ENCODE results near the gene AKR1C2. TPM values are rescaled to one million over a fixed set of nuclear protein-coding genes. Genes with fewer than 3 reads are reported as not detected.

The AKR1C2 gene
- polyA plus RNA-seq, 2 of the 4 experiments (the other 2 are of a cell fraction), result 5,660 to 6,805 TPM

- ChIA-PET CTCF (interaction anchor here (1.0 to 6.1 kb wide), 4 partner anchors 22 to 170 kb away, joined by 3 to 148 read pairs (median 14); partner anchors contain the start of genes AKR1C1 and AKR1C3), POLR2A (interaction anchor here (0.6 to 4.5 kb wide), 10 partner anchors 18 to 333 kb away, joined by 3 to 55 read pairs (median 4); partner anchors contain the start of genes AKR1C1, AKR1C2, AKR1C3 and AKR1E2)
- Histone ChIP-seq H3K9me3 (no peaks in the 10 kb centered on the region), H3K4me2 (peak overlapping the region; percentile 20), H3K27ac (peak overlapping the region; percentile 81 to 86), H3K4me1 (peaks cover 80% of the 10 kb centered on the region), H3K4me3 (no peak overlapping the region)
- peak; percentile 25 to 64 for ATAC-seq
- no peak for FAIRE-seq
- DNase-seq (ENCODE audit: low read depth in 1 of 2, low spot score in 1 of 2), result peak in 1 of 2 experiments; percentile 95
- WGBS (ENCODE audit: missing lambda C conversion rate), result 9% methylated on average over 7 of the region's 7 CpGs
- TF ChIP-seq CEBPB (IDR thresholded peaks at IDR 0.05) (no peak), NR3C1 (IDR thresholded peaks at IDR 0.05) (no peak), HDAC2 (IDR thresholded peaks at IDR 0.05) (no peak), RFX5 (IDR thresholded peaks at IDR 0.05) (no peak), CHD4 (IDR thresholded peaks at IDR 0.05; ENCODE audit: borderline replicate concordance) (no peak), SREBF2 (IDR thresholded peaks at IDR 0.05) (no peak), FOSB (CRISPR knock-in tag; IDR thresholded peaks at IDR 0.05) (peak; percentile 97), NPAS2 (CRISPR knock-in tag; IDR thresholded peaks at IDR 0.05; ENCODE audit: borderline replicate concordance) (no peak), MAX (IDR thresholded peaks at IDR 0.05) (0 out of 2 replicates have a peak, but pooled peaks have one; percentile 23), ZC3H11A (IDR thresholded peaks at IDR 0.05) (no peak), FOSL2 (IDR thresholded peaks at IDR 0.05) (no peak), FOSL2 (CRISPR knock-in tag; IDR thresholded peaks at IDR 0.05) (peak; percentile 29; the same call in 1 of the 2 replicates), HOXB5 (CRISPR knock-in tag; IDR thresholded peaks at IDR 0.05) (peak; percentile 52), MYC (IDR thresholded peaks at IDR 0.05; ENCODE audit: borderline replicate concordance, low read length) (peak; percentile 79), ZSCAN20 (CRISPR knock-in tag; IDR thresholded peaks at IDR 0.05) (no peak), EHMT2 (IDR thresholded peaks at IDR 0.05; ENCODE audit: low read depth) (no peak), POLR2A (IDR thresholded peaks at IDR 0.05; ENCODE audit: low read length) (no peak), EP300 (IDR thresholded peaks at IDR 0.05) (no peak), CHD2 (IDR thresholded peaks at IDR 0.05; ENCODE audit: low read length, partially characterized antibody) (peak; percentile 54), TFCP2L1 (CRISPR knock-in tag; IDR thresholded peaks at IDR 0.05) (peak; percentile 95), BHLHE40 (IDR thresholded peaks at IDR 0.05; ENCODE audit: low read depth, low read length) (no peak), POLR2AphosphoS2 (conservative IDR thresholded peaks at IDR 0.05; ENCODE audit: low read length) (peak; percentile 99), MAFK (IDR thresholded peaks at IDR 0.05; ENCODE audit: partially characterized antibody) (no peak), HES2 (IDR thresholded peaks at IDR 0.05) (no peak), HOXA7 (CRISPR knock-in tag; IDR thresholded peaks at IDR 0.05) (peak; percentile 98), TP53 (CRISPR knock-in tag; IDR thresholded peaks at IDR 0.05) (peak; percentile 98), RNF2 (IDR thresholded peaks at IDR 0.05; ENCODE audit: borderline replicate concordance, low read depth) (no peak), MAZ (IDR thresholded peaks at IDR 0.05; ENCODE audit: borderline replicate concordance, low read depth, low read length) (no peak), CTCF (IDR thresholded peaks at IDR 0.05) (peak; percentile 1; the same call in 1 of the 3 replicates), KDM1A (IDR thresholded peaks at IDR 0.05; ENCODE audit: low read depth) (no peak), JUN (IDR thresholded peaks at IDR 0.05) (peak; percentile 92; a peak in 4 of 5 replicates), ESRRA (IDR thresholded peaks at IDR 0.05; ENCODE audit: borderline replicate concordance, low read length) (peak; percentile 51), HMGXB4 (CRISPR knock-in tag; IDR thresholded peaks at IDR 0.05; ENCODE audit: borderline replicate concordance) (peak; percentile 86), PHF8 (IDR thresholded peaks at IDR 0.05; ENCODE audit: borderline replicate concordance, low read depth) (no peak), ATOH8 (CRISPR knock-in tag; IDR thresholded peaks at IDR 0.05; ENCODE audit: low read depth) (peak; percentile 44), CBX8 (IDR thresholded peaks at IDR 0.05) (no peak), EHF (CRISPR knock-in tag; IDR thresholded peaks at IDR 0.05) (peak; percentile 86)
These were observed 18.6 kb downstream of the AKR1C2 start for GRCh38 chr10:4984971-4985594.

Measured in A549 (cell line).